Activated CD8-positive, alpha-beta T cell treated with anti-CD3 and anti-CD28 coated beads, Interleukin-2, amount 10 ng/mL, durations not matched to agents 7 days and 5 days (primary cell): ENCODE data around the gene E2F3. TPM values are rescaled to one million over a fixed set of nuclear protein-coding genes. Genes with fewer than 3 reads are reported as not detected.
A peak's percentile ranks its signal among the peaks of the same experiment; 100 is the strongest.

ENCODE experiments used
- ATAC-seq: fragments of 150-1000 bp; cut with Tn5 transposase; one replicate; pipeline ENCODE4 v1.10.0; 2021; ENCODE audit warnings: moderate library complexity
- CTCF ChIA-PET: fragments of 350-600 bp; sonication (Branson Sonifier 250); formaldehyde crosslinking; loops from one replicate; lab custom pipeline; 2021; ENCODE audit warnings: antibody characterized with exemption; lab: Charles Lee
- POLR2A ChIA-PET: fragments of 350-600 bp; sonication (Branson Sonifier 250); formaldehyde crosslinking; loops from one replicate; lab custom pipeline; 2021; ENCODE audit warnings: antibody characterized with exemption; lab: Charles Lee
- DNase-seq: peaks from one replicate; pipeline ENCODE4 v3.0.0-alpha.2; 2020
- H3K27ac Mint-ChIP-seq: one replicate; pipeline ENCODE4 v1.8.0; 2021; ENCODE audit warnings: mild to moderate bottlenecking, mixed read lengths
- H3K27me3 Mint-ChIP-seq: one replicate; pipeline ENCODE4 v1.8.0; 2021; ENCODE audit warnings: low read depth, mixed read lengths
- H3K36me3 Mint-ChIP-seq: one replicate; pipeline ENCODE4 v1.8.0; 2021; ENCODE audit warnings: low read depth, mixed read lengths
- H3K4me1 Mint-ChIP-seq: one replicate; pipeline ENCODE4 v1.8.0; 2021; ENCODE audit warnings: low read depth, mixed read lengths
- H3K4me3 Mint-ChIP-seq: one replicate; pipeline ENCODE4 v1.8.0; 2021; ENCODE audit warnings: mild to moderate bottlenecking, mixed read lengths
- H3K9me3 Mint-ChIP-seq: one replicate; pipeline ENCODE4 v1.8.0; 2022; ENCODE audit warnings: mixed read lengths; ENCODE audit not compliant: insufficient read depth
- total RNA-seq, 2 experiments: library from RNA; stranded (reverse); gene quantifications; one replicate each; pipeline ENCODE4 v1.2.3, GENCODE V29; 2021

E2F3 gene
- 10 to 100 TPM; 26.7 to 27.4 TPM for total RNA-seq

DNA sequence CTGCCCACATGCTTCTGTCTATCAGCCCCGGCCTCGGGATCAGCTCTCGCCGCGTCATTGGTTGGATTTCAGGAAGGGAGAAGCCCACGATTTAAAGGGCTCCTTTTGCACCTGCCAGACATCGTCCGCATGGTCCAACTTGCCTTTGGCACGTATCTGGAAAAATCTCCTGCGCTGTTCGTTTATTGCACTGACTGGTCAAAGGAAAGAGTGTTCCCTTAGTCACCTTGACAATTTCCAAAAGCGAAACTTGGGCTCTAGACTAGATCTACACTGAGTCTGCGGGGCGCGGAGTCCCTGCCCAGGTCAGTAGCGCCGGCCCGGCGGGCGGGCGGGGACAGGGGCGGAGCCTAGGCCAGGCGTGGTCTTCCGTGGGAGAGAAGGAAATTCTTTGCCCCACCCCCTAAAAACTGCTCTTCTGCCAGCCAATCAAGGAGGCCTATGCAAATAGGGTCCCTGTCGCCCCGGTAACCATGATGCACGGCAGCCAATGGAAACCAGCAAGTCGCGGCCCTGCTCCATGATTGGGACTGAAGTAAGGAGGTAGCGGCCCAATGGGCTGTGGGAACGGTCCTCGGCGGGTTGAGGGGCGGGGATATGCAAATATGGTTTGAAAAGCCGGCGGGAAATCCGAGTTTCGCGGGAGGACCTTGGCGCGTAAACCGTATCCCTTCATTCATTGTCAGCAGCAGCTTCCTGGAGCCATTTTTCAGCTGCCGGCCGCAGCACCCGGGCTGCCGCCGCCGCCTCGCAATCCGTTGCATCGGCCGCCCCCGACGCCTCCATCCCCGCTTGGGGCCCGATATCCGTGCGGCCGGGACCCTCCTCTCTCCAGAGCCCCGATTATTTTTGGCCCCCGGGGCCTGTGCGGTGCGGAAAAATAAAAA, at the start of gene E2F3:
E2F3 (plus strand) TSS at position 675 of the 887 bp plus-strand sequence. CDS start 354 bp downstream, outside the sequence.
- ChIA-PET CTCF (interaction anchor here (1.5 to 3.0 kb wide), 3 partner anchors 10 to 112 kb away, joined by 4 to 9 read pairs (median 7); no protein-coding TSS in a partner anchor), POLR2A (interaction anchor here (0.5 to 5.7 kb wide), 11 partner anchors 25 to 190 kb away, joined by 3 to 89 read pairs (median 4); partner anchors contain the start of gene CDKAL1)
- Mint-ChIP-seq H3K27ac (peak within 1 kb of the TSS; percentile 98), H3K4me1 (peaks cover 35% of the 10 kb centered on the region), H3K4me3 (peak within 1 kb of the TSS; percentile 86), H3K9me3 (no peaks in the 10 kb centered on the region), H3K27me3 (no peaks in the 10 kb centered on the region), H3K36me3 (peaks cover 21% of the 10 kb centered on the region)
- ATAC-seq: peak; percentile 86
- peak; percentile 100 for DNase-seq

DNA sequence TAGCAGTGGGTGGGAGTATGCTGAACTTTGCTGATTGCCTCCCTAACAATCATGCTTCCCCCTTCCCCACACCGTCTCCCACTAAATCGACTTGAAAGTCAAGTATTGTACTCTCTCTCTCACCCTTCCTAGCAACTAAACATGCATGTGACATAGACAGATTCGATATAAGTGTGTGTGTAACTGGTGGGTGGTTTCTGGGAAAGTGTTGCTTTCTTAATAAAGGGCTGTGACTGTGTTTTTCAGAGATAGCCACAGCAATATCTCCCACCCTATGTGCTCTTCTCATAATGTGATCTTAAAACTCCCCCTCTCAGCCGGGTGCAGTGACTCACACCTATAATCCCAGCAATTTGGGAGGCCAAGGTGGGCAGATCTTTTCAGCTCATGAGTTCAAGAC, 49.3 kb upstream of the E2F3 start:
- no peak overlapping the region for H3K4me3 Mint-ChIP-seq
- POLR2A ChIA-PET: interaction anchor here (1.2 kb wide), 1 partner anchor 32 kb away, joined by 3 read pairs; no protein-coding TSS in a partner anchor
- H3K27me3 Mint-ChIP-seq: no peaks in the 10 kb centered on the region
- H3K27ac Mint-ChIP-seq: no peak overlapping the region
- H3K4me1 Mint-ChIP-seq: peaks cover 5% of the 10 kb centered on the region
- no peak for DNase-seq
- H3K9me3 Mint-ChIP-seq: peaks cover 8% of the 10 kb centered on the region
- peaks cover 5% of the 10 kb centered on the region for H3K36me3 Mint-ChIP-seq
- ATAC-seq: no peak
- CTCF ChIA-PET: no interaction called here

DNA sequence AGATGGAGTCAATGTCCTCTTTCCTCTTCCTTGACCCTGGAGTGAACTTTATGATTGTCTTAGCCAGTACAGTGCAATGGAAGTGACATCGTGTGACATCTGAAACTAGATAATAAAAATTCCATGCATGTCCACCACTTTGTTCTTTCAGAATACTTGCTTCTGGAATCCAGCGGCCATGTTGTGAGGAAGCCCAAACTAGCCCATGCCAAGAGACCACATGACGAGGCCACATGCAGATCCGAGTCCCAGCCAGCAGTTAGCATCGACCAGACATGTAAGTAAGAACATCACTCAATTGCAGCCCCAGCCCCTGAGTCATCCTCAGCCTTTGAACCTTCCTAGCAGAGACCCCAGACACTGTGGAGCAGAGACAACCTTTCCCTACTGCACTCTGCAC, 48.5 kb upstream of the E2F3 start:
- no peaks in the 10 kb centered on the region for H3K27me3 Mint-ChIP-seq
- DNase-seq (no peak), ATAC-seq (no peak)
- peaks cover 3% of the 10 kb centered on the region for H3K4me1 Mint-ChIP-seq
- H3K36me3 Mint-ChIP-seq: peaks cover 8% of the 10 kb centered on the region
- POLR2A ChIA-PET: no interaction called here
- H3K27ac Mint-ChIP-seq: no peak overlapping the region
- no peak overlapping the region for H3K4me3 Mint-ChIP-seq
- peaks cover 5% of the 10 kb centered on the region for H3K9me3 Mint-ChIP-seq
- CTCF ChIA-PET: no interaction called here

DNA sequence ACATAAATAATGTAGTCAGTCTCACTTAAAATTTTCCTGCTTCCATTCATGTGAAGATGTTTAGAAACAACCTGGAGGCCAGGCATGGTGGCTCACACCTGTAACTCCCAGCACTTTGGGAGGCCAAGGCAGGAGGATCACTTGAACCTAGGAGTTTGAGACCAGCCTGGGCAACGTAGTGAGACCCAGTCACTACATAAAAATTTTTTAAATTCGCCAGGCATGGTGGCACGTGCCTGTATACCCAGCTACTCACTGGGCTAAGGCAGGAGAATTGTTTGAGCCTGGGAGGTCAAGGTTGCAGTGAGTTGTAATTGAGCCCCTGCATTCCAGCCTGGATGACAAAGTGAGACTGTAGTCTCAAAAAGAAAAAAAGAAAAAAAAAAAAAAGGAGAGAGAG, 47.3 kb upstream of the E2F3 start:
- H3K27me3 Mint-ChIP-seq: no peaks in the 10 kb centered on the region
- peaks cover 7% of the 10 kb centered on the region for H3K4me1 Mint-ChIP-seq
- ATAC-seq (no peak), DNase-seq (no peak)
- peaks cover 8% of the 10 kb centered on the region for H3K36me3 Mint-ChIP-seq
- POLR2A ChIA-PET: interaction anchor here (0.8 kb wide), 1 partner anchor 19 kb away, joined by 3 read pairs; no protein-coding TSS in a partner anchor
- peaks cover 5% of the 10 kb centered on the region for H3K9me3 Mint-ChIP-seq
- H3K27ac Mint-ChIP-seq: no peak overlapping the region
- CTCF ChIA-PET: no interaction called here
- no peak overlapping the region for H3K4me3 Mint-ChIP-seq

DNA sequence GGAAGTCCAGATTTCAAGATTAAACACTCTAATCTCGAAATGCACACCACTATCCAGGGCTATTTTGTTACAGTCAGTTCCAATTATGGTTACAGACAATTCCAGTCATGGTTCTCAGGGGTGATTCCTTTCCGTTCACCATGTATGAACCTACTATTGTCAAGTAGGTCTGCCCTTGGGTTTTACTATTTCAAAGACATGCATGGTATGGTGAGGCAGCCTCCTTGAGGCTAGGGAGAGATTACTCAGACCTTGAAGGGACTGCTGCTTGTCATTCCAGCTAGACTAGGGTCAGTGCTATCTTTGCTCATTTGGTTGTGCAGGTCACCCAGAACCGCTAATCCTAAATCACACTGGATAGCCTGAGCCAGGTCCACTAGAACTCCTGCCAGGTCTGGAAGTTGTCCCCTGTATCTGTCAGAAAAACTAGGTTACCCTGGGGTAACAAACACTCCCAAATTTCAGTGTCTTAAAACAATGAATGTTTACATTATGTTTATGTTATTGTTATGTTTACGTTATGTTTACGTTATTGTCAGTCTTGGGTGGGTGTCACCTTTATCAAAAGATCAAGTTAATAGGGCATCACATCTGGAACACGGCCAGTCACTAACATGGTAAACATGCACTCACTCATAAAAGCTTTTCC, 41.1 kb upstream of the E2F3 start:
- ChIA-PET CTCF (no interaction called here), POLR2A (no interaction called here)
- H3K9me3 Mint-ChIP-seq: peaks cover 4% of the 10 kb centered on the region
- H3K4me1 Mint-ChIP-seq: peaks cover 17% of the 10 kb centered on the region
- peaks cover 3% of the 10 kb centered on the region for H3K27me3 Mint-ChIP-seq
- no peak overlapping the region for H3K27ac Mint-ChIP-seq
- peaks cover 10% of the 10 kb centered on the region for H3K36me3 Mint-ChIP-seq
- DNase-seq (no peak), ATAC-seq (no peak)
- no peak overlapping the region for H3K4me3 Mint-ChIP-seq

DNA sequence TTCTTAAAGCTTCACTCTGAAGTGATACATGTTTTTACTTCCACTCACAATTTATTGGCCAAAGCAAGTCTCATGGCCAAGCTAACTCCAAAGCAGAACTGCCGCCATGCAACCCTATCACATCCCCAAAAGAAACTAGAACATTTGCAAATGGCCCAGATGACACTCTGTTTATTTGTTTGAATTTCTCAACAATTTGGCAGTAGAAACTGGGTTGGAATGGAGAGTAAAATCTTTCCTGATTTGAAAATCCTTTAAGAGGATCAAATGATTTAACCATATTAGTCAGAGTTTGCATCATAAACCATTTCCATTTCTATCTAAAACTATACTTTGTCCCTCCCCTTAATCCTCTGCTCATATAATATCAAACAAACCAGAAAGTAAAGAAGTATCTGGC, 39.1 kb upstream of the E2F3 start:
- POLR2A ChIA-PET: interaction anchor here (1.8 kb wide), 1 partner anchor 43 kb away, joined by 9 read pairs; no protein-coding TSS in a partner anchor
- Mint-ChIP-seq H3K9me3 (peaks cover 4% of the 10 kb centered on the region), H3K27ac (no peak overlapping the region), H3K27me3 (peaks cover 3% of the 10 kb centered on the region), H3K4me3 (no peak overlapping the region), H3K36me3 (peaks cover 11% of the 10 kb centered on the region), H3K4me1 (peaks cover 38% of the 10 kb centered on the region)
- ATAC-seq: no peak
- CTCF ChIA-PET: no interaction called here
- DNase-seq: no peak

DNA sequence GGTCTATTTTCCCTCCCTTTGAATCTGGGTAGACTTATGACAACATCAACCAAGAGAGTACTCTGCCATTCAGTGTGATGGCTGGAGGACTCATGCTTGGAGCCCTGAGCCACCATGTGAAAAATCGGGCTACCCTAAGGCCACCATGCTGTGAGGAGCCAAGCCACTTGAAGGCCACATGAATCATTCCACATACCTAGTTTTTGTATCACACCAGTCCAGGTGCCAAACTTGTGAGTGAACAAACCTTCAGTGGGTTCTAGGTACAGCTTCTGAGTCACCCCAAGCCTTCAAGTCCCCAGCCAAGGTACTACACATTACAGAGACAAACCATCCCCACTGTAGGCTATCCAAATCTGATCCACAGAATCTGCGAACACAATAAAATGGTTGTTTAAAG, 37.4 kb upstream of the E2F3 start:
- ChIA-PET POLR2A (interaction anchor here (0.6 to 1.0 kb wide), 3 partner anchors 37 to 47 kb away, joined by 3 to 8 read pairs (median 4); partner anchors contain the start of gene E2F3), CTCF (interaction anchor here (0.8 to 3.5 kb wide), 2 partner anchors 45 to 164 kb away, joined by 3 to 26 read pairs; no protein-coding TSS in a partner anchor)
- H3K9me3 Mint-ChIP-seq: peaks cover 4% of the 10 kb centered on the region
- H3K4me3 Mint-ChIP-seq: no peak overlapping the region
- H3K27me3 Mint-ChIP-seq: peaks cover 3% of the 10 kb centered on the region
- no peak overlapping the region for H3K27ac Mint-ChIP-seq
- peaks cover 47% of the 10 kb centered on the region for H3K4me1 Mint-ChIP-seq
- H3K36me3 Mint-ChIP-seq: peaks cover 12% of the 10 kb centered on the region
- DNase-seq (no peak), ATAC-seq (no peak)

DNA sequence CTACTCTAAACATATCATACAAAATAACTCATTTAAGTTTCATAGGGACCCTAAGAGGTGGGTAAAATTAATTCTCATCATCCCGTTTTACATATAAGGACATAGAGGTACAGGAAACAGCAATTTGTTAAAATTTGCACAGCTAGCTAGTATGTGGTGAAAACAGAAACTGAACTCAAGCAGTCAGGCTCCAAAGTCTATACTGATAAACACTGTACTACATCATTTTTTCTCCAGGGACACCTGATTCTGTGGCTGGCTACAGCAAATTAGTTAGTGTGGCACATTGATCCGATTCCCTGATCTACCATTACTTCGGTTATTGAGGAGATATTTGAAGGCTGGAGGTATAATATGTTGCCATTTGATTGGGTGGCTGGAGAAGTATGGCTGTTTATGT, 36.2 kb upstream of the E2F3 start:
- peak overlapping the region; percentile 52 for H3K4me3 Mint-ChIP-seq
- ChIA-PET POLR2A (interaction anchor here (0.9 to 6.4 kb wide), 8 partner anchors 9 to 169 kb away, joined by 4 to 110 read pairs (median 6); partner anchors contain the start of genes CDKAL1 and E2F3), CTCF (interaction anchor here (1.2 to 3.5 kb wide), 6 partner anchors 9 to 152 kb away, joined by 4 to 26 read pairs (median 8); no protein-coding TSS in a partner anchor)
- peaks cover 3% of the 10 kb centered on the region for H3K27me3 Mint-ChIP-seq
- H3K9me3 Mint-ChIP-seq: peaks cover 4% of the 10 kb centered on the region
- peak overlapping the region; percentile 95 for H3K27ac Mint-ChIP-seq
- peaks cover 15% of the 10 kb centered on the region for H3K36me3 Mint-ChIP-seq
- DNase-seq (no peak), ATAC-seq (peak; percentile 57)
- H3K4me1 Mint-ChIP-seq: peaks cover 57% of the 10 kb centered on the region

DNA sequence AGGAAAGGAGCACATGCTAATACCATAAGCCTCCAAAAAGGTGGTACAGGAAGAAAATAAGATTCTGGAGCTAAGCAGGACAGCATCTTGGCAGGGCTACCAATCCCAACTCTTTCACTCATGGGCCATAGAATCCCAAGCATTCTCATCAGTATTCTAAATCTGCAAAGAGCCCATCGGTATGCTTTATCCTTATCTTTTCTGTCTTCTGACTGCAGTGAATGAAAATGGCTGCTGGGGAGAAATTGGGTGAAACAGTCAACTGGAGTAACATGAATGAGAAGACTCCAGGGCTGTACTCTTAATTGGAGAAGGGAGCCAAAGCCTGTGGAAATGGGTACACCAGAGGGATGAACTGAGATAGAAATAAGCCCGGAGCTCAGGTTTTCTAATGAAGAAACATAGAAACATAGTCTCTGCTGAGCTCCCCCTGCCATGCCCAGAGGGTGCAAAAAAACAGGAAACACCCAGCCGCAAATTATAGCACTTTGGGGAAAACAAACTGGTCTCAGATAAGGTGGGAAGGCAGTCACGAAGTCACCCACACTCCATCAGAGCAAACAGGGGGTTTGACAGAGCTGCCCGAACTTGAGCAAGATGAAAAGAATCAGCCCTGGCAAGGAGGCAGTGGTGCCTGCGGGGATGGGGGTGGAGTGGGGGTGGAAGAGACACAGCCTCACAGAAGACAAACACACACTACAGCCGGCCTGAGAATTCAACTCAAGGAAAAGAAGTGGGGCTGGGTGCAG, 35.4 kb upstream of the E2F3 start:
- ATAC-seq (peak; percentile 75), DNase-seq (peak; percentile 64)
- ChIA-PET POLR2A (interaction anchor here (0.7 to 6.4 kb wide), 11 partner anchors 8 to 168 kb away, joined by 3 to 110 read pairs (median 6); partner anchors contain the start of genes CDKAL1 and E2F3), CTCF (interaction anchor here (0.7 to 3.5 kb wide), 10 partner anchors 8 to 153 kb away, joined by 3 to 26 read pairs (median 8); no protein-coding TSS in a partner anchor)
- H3K36me3 Mint-ChIP-seq: peaks cover 15% of the 10 kb centered on the region
- H3K4me3 Mint-ChIP-seq: peak overlapping the region; percentile 61
- H3K27me3 Mint-ChIP-seq: no peaks in the 10 kb centered on the region
- peaks cover 63% of the 10 kb centered on the region for H3K4me1 Mint-ChIP-seq
- H3K27ac Mint-ChIP-seq: peak overlapping the region; percentile 95
- no peaks in the 10 kb centered on the region for H3K9me3 Mint-ChIP-seq

DNA sequence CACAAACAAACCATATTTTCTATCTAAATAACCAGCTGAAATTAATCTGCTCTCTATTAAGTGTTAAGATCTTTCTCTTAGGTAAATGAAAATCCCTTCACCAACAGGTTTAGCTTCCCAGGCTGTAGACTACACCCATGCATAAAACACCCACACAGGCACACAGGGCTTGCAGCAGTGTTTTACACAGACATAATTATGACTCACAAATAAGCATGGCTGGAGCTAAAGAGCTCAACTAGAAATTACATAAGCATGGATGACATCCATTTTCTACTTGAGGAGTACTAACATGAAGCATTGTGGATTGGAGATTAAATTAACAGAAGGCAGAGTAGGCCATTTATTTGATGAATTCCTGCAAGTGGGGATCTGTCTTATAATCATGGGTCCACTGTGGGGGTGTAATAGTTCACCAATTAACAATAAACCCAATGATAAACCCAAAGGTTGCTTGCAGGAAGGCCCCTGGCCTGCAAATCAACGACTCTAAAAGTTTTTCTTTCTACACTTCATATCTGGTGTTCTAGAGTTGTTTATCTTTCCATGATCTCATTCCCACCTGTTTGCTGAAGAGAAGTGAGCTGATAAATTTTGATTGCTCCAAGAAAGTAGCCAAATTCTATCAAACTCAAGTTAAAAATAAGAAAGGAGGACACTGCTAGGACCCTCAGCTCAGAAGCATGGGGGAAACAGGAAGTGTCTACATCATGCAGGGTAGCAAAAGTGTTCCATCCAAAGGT, 33.8 kb upstream of the E2F3 start:
- ChIA-PET CTCF (interaction anchor here (0.7 to 3.5 kb wide), 5 partner anchors 10 to 160 kb away, joined by 3 to 26 read pairs (median 22); no protein-coding TSS in a partner anchor), POLR2A (interaction anchor here (0.6 to 6.4 kb wide), 5 partner anchors 33 to 165 kb away, joined by 3 to 110 read pairs (median 16); partner anchors contain the start of gene E2F3)
- H3K27me3 Mint-ChIP-seq: no peaks in the 10 kb centered on the region
- peaks cover 63% of the 10 kb centered on the region for H3K4me1 Mint-ChIP-seq
- DNase-seq (no peak), ATAC-seq (no peak)
- no peaks in the 10 kb centered on the region for H3K9me3 Mint-ChIP-seq
- H3K4me3 Mint-ChIP-seq: no peak overlapping the region
- peaks cover 19% of the 10 kb centered on the region for H3K36me3 Mint-ChIP-seq
- H3K27ac Mint-ChIP-seq: peak overlapping the region; percentile 95
